ENCODE data around the gene ST8SIA4. TPM values are rescaled to one million over a fixed set of nuclear protein-coding genes. Genes with fewer than 3 reads are reported as not detected.

Gene ST8SIA4
- total RNA-seq, 2 donors from 2014 or later: 0.80 to 0.82 TPM

DNA sequence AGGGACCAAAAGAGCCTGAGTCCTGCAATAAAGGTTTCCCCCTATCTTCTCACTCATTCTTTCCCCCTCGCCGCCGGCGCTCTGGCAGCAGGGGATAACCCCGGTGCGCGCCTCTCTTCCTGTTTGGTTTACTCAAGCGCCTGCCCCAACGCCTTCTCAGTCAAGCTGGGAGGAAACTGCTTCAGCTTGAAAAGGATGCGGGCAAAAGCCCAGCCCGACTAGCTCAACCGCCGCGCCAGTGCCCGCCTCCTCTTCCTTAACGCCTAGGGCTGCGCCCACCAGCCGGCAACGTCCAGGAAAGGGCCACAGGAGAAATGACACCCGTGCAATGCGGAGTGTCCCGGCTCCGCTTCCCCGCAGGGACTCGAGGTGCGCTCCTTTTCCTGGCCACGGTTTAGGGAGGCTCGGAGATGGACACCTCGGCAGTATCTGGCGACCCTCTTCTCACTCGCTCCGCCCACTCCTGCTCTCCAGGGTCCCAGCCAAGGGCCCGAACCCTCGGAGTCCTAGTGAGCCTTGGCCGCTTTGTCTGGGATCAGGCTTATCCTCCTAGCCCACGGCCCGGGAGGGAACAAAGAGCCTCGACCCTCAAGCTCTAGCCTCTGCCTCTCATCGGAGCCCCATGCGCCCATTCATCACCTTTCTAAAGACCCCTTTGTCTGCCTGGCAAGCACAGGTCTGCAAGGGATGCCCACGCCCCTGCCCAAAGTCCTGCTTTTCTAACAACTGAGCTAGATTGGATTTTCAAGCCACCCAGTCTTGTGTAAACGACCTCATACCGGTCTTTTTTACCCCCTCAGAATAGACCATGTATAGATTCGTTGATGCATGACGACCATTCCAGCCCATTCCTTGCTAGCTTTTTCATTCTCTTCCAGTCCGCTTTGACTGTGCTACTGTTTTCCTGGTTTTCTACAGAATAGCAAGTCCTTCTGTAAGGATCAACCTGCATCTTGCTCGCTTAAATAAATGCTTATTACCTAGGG is 2.0 kb downstream of the ST8SIA4 start:
- peak; percentile 36 for DNase-seq (ENCODE audit: low spot score)
- no peak for TF ChIP-seq POLR2AphosphoS5 (IDR thresholded peaks at IDR 0.05)
- no peak for TF ChIP-seq POLR2A (IDR thresholded peaks at IDR 0.05)
- TF ChIP-seq, protein P1, sequence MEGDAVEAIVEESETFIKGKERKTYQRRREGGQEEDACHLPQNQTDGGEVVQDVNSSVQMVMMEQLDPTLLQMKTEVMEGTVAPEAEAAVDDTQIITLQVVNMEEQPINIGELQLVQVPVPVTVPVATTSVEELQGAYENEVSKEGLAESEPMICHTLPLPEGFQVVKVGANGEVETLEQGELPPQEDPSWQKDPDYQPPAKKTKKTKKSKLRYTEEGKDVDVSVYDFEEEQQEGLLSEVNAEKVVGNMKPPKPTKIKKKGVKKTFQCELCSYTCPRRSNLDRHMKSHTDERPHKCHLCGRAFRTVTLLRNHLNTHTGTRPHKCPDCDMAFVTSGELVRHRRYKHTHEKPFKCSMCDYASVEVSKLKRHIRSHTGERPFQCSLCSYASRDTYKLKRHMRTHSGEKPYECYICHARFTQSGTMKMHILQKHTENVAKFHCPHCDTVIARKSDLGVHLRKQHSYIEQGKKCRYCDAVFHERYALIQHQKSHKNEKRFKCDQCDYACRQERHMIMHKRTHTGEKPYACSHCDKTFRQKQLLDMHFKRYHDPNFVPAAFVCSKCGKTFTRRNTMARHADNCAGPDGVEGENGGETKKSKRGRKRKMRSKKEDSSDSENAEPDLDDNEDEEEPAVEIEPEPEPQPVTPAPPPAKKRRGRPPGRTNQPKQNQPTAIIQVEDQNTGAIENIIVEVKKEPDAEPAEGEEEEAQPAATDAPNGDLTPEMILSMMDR (IDR thresholded peaks at IDR 0.05): no peak
- Histone ChIP-seq H3K36me3 (no peaks in the 10 kb centered on the region), H3K9me3 (no peaks in the 10 kb centered on the region), H3K27ac (peak overlapping the region; percentile 24 to 42), H3K4me3 (peak overlapping the region; percentile 18 to 20), H3K27me3 (replicated peaks; ENCODE audit: insufficient read depth) (no peaks in the 10 kb centered on the region), H3K4me1 (replicated peaks) (no peaks in the 10 kb centered on the region)
- WGBS: under 1% methylated on average over 45 of the region's 47 CpGs
- intact Hi-C loops (cut with DNase I): no loop called here

DNA sequence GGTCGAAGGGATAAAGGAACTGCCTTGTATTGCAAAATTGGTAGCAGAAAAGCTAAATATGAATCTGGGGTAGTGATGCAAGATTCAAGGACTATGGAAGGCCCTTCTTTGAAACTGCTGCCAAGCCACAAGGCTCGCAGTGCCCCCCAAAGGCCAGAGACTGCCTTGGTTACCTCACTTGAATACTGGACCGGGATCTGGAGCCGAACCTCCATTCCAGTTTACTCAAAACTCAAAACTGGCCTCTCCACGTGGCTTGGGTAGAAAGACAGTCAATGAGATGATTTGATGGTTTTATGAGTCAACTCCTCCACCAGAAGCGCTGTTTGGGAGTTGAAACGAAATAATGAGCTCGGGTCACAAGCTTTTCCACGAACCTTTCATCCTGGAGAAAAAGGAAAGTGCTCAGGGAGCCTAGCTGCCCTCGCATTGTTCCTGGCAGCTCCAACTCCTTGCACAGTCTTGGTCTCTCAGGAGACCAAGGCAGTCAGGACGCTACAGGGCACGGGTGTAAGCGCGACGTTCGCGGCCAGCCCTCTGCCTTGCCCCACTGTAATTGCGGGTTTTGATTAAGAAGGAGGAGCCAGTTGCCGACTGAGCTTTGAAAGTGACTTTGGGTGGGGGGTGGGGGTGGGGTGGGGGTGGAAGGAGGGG is 2.8 kb downstream of the ST8SIA4 start:
- H3K27me3 ChIP-seq (replicated peaks; ENCODE audit: insufficient read depth): no peaks in the 10 kb centered on the region
- DNase-seq (ENCODE audit: low spot score): no peak
- intact Hi-C loops (cut with DNase I): no loop called here
- peak overlapping the region; percentile 18 to 20 for H3K4me3 ChIP-seq
- no peaks in the 10 kb centered on the region for H3K36me3 ChIP-seq
- WGBS: 8% methylated on average over 19 of the region's 19 CpGs
- TF ChIP-seq POLR2A (IDR thresholded peaks at IDR 0.05): no peak
- TF ChIP-seq POLR2AphosphoS5 (IDR thresholded peaks at IDR 0.05): no peak
- TF ChIP-seq, protein P1 (IDR thresholded peaks at IDR 0.05): peak in 1 of 4 experiments; percentile 7
- no peaks in the 10 kb centered on the region for H3K4me1 ChIP-seq (replicated peaks)
- no peaks in the 10 kb centered on the region for H3K9me3 ChIP-seq
- peak overlapping the region in 1 of 2 donors; percentile 9 for H3K27ac ChIP-seq

DNA sequence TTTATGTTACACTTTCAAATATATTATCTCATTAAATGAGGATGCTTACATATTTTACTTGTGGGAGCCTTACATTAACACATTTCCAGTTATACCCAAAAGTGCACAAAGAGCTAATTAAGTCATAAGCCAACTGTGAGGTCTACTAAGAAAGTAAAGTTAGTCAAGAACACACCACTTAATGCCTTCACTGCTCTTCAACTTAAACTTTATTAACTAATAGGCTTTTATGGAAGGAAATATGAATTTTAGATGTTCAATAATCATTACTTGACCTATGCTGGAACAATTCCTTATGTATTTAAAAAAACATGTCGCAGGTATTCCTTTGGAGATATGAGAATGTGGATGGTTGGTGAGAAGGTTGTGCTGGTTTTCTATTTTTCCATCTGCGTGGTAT is 3.4 kb downstream of the ST8SIA4 start:
- DNase-seq (ENCODE audit: low spot score): no peak
- no peaks in the 10 kb centered on the region for H3K36me3 ChIP-seq
- H3K9me3 ChIP-seq: no peaks in the 10 kb centered on the region
- H3K4me3 ChIP-seq: peak overlapping the region in 1 of 2 donors; percentile 20
- no peaks in the 10 kb centered on the region for H3K4me1 ChIP-seq (replicated peaks)
- no peaks in the 10 kb centered on the region for H3K27me3 ChIP-seq (replicated peaks; ENCODE audit: insufficient read depth)
- no peak overlapping the region for H3K27ac ChIP-seq
- WGBS: 96% methylated on average over 2 of the region's 2 CpGs
- intact Hi-C loops (cut with DNase I): no loop called here
- TF ChIP-seq, protein P1 (IDR thresholded peaks at IDR 0.05): no peak
- TF ChIP-seq POLR2AphosphoS5 (IDR thresholded peaks at IDR 0.05) (no peak), POLR2A (IDR thresholded peaks at IDR 0.05) (no peak)

DNA sequence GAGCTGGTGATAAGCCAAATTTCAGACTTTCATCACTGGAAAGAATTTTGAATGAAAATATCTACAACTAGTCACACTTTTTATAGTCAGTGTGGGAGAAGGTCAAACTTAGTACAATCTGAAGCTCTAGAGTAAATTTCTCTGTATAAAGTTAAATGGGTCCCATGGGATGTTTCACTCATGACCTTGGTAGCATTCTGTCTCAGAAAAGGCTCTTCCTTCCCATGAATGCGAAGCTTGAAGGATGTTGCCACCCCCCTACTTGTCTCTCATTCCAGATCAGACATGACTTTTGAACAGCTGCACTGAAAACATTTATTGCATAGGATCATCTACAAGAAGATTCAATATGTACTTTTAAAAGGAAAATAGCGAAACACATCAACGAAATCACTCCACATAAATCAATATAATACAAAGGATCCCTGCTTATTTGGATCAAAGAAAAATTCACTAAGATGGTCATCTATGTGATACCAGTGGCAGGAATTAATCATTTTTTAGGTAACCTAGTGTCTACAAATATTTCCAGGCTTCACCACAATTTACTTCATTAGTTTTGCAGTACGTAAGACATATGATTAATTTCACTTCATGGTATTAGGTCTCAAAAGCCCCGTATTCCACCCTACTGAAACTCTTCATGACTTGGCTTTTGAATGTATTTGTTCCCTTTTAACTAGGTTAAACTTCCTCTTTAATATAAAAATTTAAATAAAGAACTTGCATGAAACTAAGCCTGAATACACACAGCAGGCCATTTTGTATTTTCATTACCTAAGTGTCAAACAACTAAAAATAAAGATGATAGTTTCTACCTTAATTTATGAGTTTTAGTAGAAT is 4.4 kb downstream of the ST8SIA4 start:
- no peak overlapping the region for H3K4me3 ChIP-seq
- intact Hi-C loops (cut with DNase I): no loop called here
- no peak for DNase-seq (ENCODE audit: low spot score)
- TF ChIP-seq, protein P1 (IDR thresholded peaks at IDR 0.05): no peak
- TF ChIP-seq POLR2A (IDR thresholded peaks at IDR 0.05) (no peak), POLR2AphosphoS5 (IDR thresholded peaks at IDR 0.05) (no peak)
- 64% methylated on average over 5 of the region's 5 CpGs for WGBS
- no peaks in the 10 kb centered on the region for H3K9me3 ChIP-seq
- H3K27me3 ChIP-seq (replicated peaks; ENCODE audit: insufficient read depth): no peaks in the 10 kb centered on the region
- no peaks in the 10 kb centered on the region for H3K36me3 ChIP-seq
- no peaks in the 10 kb centered on the region for H3K4me1 ChIP-seq (replicated peaks)
- no peak overlapping the region for H3K27ac ChIP-seq
